Measurements from ENCODE around the gene DIPK1A.
"Not testable (repeated sequence)": the region's sequence is repeated elsewhere in the genome, so short reads cannot be mapped to it uniquely, and the experiment has no call there.

Gene DIPK1A

GRCh38 chr1:92921031-92922023 is 39.9 kb downstream of the DIPK1A start:
- DNase-seq (ENCODE audit: low read depth in 3 of 3, low spot score in 1 of 3), result no peak

DNA sequence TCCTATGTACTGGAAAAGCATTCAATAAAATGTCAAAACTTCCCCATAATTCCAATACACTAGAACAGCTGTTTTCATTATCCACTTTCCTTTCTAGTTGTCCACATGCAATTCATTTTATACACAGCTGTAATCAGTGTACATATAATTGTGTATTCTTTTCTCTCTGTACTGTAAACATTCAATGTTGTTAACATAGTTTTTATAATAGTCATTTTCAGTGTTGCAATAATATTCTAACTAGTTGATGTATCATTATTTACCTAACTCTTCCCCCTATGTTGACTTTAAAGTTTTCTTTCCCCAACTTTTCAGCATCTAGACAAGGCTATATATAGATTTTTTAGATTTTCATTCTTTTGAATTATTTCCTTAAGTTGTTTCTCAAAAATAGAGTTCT is 44.4 kb downstream of the DIPK1A start:
- DNase-seq (ENCODE audit: low read depth in 3 of 3, low spot score in 1 of 3), result no peak

DNA sequence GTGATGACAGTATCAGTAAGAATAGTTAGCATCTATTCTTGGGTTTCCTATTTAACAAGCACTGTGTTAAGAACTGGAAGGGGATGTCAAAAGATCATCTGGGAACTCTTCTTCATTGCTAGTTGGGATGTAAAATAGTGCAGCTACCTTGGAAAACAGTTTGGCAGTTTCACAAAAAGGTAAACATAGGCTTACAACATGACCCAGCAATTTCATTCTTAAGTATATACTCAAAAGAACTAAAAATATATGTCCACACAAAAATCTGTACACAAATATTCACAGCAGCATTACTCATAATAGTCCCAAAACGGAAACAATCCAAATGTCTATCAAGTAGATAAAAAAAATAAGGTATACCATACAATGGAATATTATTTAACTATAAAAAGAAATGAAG is 45.7 kb downstream of the DIPK1A start:
- no peak for DNase-seq (ENCODE audit: low read depth in 3 of 3, low spot score in 1 of 3)

GRCh38 chr1:92913093-92913819 is 48.0 kb downstream of the DIPK1A start:
- DNase-seq (ENCODE audit: low read depth in 3 of 3, low spot score in 1 of 3), result no peak

DNA sequence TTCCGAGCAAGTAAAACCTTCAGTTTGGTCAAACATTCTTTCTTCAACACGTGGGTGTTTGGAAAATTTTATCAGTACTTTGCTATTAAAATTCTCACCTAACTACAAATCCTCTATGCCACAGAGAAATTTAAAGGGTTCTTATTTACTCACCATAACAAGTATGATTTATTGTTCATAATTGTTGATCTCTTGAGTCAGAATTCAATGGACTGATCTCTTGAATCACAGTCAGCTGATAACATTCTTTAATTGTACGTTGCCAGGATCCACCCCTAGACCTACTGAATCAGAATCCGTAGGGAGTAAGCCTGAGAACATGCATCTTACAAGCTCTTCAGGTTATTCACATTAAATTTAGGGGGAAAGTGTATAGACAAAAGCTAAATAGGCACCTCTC is 51.2 kb downstream of the DIPK1A start:
- no peak for DNase-seq (ENCODE audit: low read depth in 3 of 3, low spot score in 1 of 3)

DNA sequence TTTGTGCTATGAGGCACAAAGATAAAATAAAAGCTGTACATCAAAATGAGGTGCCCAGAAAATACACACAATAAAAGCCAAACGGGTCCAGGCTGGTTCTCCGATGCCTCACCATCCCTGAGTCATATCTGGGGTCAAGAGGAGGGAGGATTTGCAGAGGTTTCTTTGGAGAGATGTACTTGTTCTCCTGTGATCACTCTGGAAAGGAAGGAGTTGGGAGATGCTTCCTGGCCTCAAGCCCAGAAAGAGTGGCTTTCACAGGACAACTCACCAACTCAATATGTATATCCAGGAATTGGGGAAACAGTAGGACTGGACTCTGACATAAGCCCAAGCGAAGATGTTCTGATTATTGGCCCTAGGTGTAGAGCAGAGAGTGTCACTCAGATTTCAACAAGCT is 51.9 kb downstream of the DIPK1A start:
- DNase-seq (ENCODE audit: low read depth in 3 of 3, low spot score in 1 of 3), result no peak

DNA sequence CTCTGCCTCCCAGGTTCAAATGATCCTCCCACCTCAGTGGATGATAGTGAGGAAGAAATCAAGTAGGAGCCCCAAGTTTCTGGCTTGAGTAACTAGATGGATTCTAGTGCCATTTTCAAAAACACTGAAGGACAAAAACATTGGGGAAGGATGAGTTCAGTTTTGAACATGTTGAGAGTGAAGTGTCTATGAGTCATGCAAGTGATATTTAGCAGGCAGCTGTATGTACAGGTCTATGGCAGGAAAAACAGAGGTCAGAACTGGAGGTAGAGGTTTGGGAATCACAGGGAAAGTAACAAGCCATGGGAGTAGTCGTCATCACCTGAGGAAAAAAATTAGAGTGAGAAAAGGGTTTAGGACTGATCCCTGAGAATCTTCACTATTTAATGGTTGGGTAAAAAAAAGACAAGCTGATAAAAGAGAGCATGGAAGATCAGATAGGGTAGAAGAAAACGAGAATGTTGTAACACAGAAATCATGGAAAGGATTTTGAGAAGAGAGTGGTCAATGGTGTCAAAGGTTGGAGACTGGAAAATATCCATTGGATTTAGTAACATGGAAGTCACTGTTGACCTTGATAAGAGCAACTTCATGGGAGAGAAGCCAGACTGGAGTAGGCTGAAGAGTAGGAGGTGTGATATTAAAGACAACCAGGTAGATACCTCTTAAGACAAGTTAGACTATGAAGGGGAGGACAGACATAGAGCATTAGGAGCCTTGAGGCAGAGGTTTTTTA is 53.1 kb downstream of the DIPK1A start:
- DNase-seq (ENCODE audit: low read depth in 3 of 3, low spot score in 1 of 3), result no peak

DNA sequence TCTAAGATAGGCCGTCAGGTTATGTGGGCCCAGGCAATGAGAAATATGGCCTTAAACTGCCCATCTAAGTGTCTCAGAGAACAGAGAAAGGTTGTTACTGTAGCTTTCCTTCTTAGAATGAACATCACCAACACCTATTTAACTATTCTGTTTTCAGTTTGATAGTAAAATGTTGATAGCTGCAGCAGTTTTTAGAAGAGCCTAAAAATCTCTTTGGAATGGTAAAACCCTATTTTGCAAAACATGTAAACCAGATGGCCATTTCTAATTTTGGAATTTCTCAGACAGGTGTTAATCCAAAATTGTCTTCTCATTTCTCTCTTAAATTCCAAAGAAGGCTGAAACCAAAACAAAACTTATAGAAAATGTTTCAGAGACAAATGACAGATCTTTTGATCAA is 57.5 kb downstream of the DIPK1A start:
- DNase-seq (ENCODE audit: low read depth in 3 of 3, low spot score in 1 of 3), result no peak

DNA sequence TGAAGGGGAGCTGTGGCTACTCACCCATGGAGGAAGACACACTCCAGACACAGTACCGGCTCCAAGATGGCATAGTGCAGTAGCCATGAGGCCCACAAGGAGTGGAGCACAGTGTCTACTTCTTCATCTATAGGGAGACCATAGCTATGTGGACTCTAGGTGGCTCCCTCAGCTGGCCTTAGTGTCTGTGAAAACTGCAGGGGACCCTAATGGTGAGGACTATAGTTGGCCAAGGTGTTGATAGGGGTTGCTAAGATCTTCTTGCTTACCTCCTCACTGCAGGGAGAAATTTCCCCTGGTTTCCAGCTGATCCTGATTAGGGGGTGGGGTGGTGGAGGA is 58.9 kb downstream of the DIPK1A start:
- no peak for DNase-seq (ENCODE audit: low read depth in 3 of 3, low spot score in 1 of 3)

DNA sequence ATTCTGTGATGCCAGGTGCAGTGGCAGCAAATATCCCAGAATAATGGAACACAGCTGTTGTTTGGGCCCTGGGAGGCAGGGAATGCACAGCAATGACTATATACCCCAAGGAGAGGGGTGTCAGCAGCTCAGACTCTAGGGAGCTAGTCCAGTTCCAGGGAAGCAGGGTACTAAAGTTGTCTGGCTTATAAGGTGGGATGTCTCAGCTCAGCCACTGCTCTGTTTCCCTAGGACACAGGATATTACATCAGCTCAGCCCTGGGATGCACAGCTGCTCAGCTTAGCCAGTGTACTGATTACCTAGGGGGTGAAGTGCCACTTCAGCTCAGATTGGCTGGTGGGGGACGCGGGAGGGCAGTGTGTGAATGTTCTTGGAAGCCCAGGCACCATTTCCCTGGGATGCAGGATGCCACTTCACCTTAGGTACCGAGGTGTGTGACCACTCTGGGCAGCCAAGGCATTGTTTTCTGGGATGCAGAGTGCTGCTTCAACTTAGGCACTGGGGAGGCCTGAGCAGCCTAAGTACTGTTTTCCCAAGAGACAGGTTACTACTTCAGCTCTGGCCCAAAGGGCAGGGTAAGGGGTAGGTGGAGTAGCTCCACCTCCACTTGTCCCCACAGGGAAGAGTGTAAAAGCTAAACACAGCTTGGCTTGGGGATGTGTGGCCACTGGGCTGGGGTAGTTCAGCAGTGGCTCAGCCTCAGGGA is 59.4 kb downstream of the DIPK1A start:
- DNase-seq (ENCODE audit: low read depth in 3 of 3, low spot score in 1 of 3), result no peak

- DNase-seq (ENCODE audit: low read depth in 3 of 3, low spot score in 1 of 3), result no peak
Observed at GRCh38 chr1:92901126-92901525, 60.1 kb downstream of the DIPK1A start.

DNA sequence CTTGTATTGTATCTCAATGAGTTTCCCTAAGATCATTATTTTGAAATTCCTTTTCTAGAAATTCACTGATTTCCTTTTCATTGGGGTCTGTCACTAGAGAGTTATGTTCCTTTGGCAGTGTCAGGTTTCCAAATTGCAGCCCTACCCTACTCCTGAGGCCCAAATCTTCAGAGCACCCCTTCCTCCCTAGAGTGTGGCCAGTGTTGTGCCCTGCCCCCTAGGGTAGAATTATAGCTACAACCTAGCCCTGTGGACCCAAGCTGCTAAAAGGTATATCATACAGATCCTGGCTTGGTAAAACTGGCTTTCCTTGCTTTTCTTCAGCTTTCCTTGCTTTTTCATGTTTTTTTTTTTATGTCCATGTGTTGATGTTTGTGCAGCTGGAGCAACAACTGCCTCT is 60.7 kb downstream of the DIPK1A start:
- DNase-seq (ENCODE audit: low read depth in 3 of 3, low spot score in 1 of 3), result no peak

DNA sequence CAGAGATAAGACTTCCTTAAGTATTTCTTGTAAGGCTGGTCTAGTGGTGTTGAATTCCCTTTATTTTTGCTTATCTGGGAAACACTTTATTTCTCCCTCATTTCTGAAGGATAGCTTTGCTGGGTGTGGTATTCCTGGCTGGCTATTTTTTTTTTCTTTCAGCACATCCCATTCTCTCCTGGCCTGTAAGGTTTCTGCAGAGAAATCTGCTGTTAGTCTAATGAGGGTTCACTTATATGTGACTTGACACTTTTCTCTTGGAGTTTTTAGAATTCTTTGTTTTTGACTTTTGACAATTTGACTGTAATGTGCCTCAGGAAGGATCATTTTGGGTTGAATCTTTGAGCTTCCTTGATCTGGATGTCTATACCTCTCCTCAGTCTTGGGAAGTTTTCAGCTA is 61.5 kb downstream of the DIPK1A start:
- DNase-seq (ENCODE audit: low read depth in 3 of 3, low spot score in 1 of 3), result no peak

GRCh38 chr1:92898053-92898452 is 63.2 kb downstream of the DIPK1A start:
- not testable (repeated sequence) for DNase-seq (ENCODE audit: low read depth in 3 of 3, low spot score in 1 of 3)

DNA sequence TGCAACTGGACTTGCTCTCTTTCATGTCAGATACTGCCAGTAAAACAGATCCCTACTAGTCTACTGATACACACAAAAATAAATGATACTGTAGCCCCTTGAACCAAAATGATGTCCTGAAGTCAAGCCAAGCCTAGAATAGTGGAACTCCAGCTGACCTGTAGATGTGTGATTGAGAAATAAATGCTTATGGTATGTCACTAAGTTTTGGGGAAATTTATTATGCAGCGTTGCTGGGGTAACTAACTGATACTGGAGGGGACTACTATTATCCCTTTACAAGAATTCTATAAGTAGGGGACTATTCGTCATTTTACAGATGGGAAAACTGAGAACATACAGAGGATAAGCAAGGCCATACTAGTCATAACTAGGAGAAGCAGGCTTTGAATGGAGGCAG is 73.8 kb downstream of the DIPK1A start:
- DNase-seq (ENCODE audit: low read depth in 3 of 3, low spot score in 1 of 3), result no peak

GRCh38 chr1:92886886-92887419 is 74.3 kb downstream of the DIPK1A start:
- DNase-seq (ENCODE audit: low read depth in 3 of 3, low spot score in 1 of 3), result no peak

- DNase-seq (ENCODE audit: low read depth in 3 of 3, low spot score in 1 of 3), result no peak
Observed at GRCh38 chr1:92884195-92884594, 77.1 kb downstream of the DIPK1A start.

DNA sequence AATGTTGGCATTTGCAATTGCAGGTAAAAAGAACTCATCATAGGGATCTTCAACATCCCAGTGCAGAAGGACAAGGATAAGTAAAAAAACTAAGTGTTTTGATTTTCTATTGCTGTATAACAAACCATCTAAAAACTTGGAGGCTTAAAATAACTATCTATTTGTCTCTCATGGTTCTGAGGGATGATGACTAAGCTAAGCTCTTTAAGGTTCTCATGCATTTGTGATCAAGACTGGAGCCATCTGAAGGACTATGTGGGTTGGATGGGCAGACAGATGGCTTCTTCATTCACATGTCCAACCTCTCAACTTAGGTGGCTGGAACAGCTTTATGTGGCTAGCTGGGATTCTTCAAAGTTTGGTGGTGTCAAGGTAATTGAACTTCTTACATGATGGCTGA is 78.0 kb downstream of the DIPK1A start:
- no peak for DNase-seq (ENCODE audit: low read depth in 3 of 3, low spot score in 1 of 3)

- peak in 2 of 3 donors; percentile 19 to 26 for DNase-seq (ENCODE audit: low read depth in 3 of 3, low spot score in 1 of 3)
Observed at GRCh38 chr1:92882819-92883218, 78.4 kb downstream of the DIPK1A start.

- DNase-seq (ENCODE audit: low read depth in 3 of 3, low spot score in 1 of 3), result no peak
Observed at GRCh38 chr1:92881391-92881790, 79.9 kb downstream of the DIPK1A start.

Measured in stimulated activated CD4-positive, alpha-beta T cell treated with anti-CD3 and anti-CD28 coated beads, TNF-alpha, amount 100 ng/mL, for 1 hour (primary cell).